HL-60 (cell line): ENCODE data around the gene PCSK4.

Experiments used
- POLR2AphosphoS5 ChIP-seq: IDR thresholded peaks from 2 replicates; pipeline ENCODE4 v1.6.1; 2012; ENCODE audit warnings: low read depth
- SPI1 ChIP-seq: IDR thresholded peaks from 2 replicates; pipeline ENCODE4 v1.6.1; 2012; ENCODE audit warnings: low read depth, mild to moderate bottlenecking, borderline replicate concordance
- TF ChIP-seq, protein P1 (sequence below): IDR thresholded peaks from one replicate; pipeline ENCODE4 v1.5.1; 2011; ENCODE audit warnings: low read length, control low read depth, inconsistent platforms; ENCODE audit not compliant: insufficient read depth
- TF ChIP-seq, protein P2 (sequence below): IDR thresholded peaks from 2 replicates; pipeline ENCODE4 v1.6.1; 2012; ENCODE audit warnings: low read depth; ENCODE audit not compliant: insufficient replicate concordance

DNA sequence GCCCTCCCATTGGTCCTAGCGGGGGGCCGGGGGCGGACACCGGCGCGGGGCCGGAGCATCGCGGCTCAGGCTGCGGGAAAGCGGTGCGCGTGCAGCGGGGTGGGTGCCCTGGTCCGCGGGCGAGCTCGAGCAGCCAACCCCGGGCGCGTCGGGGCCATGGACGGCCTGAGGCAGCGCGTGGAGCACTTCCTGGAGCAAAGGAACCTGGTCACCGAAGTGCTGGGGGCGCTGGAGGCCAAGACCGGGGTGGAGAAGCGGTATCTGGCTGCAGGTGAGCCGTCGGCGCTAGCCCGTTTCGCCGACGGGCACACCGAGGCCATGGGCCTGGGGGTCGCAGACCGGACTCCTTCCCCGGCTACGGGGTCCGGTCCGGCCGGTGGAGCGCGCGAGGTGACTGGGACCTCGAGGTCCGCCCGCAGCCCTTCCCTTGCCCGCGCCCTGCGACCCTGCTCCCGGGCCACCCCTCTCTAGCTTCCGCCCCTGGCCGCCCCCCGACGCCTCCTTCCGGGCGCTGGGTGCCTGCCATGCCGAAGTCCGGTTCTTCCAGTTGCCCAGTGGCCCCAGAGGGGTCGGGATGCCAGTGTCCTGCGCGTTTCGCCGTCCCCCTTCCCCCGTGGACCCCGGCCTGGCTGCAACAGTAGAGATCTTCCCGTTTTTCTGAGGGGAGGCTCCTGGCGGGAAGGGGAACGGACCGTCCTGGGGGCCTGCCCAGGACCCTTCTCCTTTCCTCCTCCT, 1.1 kb upstream of the PCSK4 start, which contains the start of gene REEP6:
- TF ChIP-seq, protein P1, sequence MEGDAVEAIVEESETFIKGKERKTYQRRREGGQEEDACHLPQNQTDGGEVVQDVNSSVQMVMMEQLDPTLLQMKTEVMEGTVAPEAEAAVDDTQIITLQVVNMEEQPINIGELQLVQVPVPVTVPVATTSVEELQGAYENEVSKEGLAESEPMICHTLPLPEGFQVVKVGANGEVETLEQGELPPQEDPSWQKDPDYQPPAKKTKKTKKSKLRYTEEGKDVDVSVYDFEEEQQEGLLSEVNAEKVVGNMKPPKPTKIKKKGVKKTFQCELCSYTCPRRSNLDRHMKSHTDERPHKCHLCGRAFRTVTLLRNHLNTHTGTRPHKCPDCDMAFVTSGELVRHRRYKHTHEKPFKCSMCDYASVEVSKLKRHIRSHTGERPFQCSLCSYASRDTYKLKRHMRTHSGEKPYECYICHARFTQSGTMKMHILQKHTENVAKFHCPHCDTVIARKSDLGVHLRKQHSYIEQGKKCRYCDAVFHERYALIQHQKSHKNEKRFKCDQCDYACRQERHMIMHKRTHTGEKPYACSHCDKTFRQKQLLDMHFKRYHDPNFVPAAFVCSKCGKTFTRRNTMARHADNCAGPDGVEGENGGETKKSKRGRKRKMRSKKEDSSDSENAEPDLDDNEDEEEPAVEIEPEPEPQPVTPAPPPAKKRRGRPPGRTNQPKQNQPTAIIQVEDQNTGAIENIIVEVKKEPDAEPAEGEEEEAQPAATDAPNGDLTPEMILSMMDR: no peak
- no peak for TF ChIP-seq POLR2AphosphoS5
- no peak for TF ChIP-seq SPI1
- TF ChIP-seq, protein P2, sequence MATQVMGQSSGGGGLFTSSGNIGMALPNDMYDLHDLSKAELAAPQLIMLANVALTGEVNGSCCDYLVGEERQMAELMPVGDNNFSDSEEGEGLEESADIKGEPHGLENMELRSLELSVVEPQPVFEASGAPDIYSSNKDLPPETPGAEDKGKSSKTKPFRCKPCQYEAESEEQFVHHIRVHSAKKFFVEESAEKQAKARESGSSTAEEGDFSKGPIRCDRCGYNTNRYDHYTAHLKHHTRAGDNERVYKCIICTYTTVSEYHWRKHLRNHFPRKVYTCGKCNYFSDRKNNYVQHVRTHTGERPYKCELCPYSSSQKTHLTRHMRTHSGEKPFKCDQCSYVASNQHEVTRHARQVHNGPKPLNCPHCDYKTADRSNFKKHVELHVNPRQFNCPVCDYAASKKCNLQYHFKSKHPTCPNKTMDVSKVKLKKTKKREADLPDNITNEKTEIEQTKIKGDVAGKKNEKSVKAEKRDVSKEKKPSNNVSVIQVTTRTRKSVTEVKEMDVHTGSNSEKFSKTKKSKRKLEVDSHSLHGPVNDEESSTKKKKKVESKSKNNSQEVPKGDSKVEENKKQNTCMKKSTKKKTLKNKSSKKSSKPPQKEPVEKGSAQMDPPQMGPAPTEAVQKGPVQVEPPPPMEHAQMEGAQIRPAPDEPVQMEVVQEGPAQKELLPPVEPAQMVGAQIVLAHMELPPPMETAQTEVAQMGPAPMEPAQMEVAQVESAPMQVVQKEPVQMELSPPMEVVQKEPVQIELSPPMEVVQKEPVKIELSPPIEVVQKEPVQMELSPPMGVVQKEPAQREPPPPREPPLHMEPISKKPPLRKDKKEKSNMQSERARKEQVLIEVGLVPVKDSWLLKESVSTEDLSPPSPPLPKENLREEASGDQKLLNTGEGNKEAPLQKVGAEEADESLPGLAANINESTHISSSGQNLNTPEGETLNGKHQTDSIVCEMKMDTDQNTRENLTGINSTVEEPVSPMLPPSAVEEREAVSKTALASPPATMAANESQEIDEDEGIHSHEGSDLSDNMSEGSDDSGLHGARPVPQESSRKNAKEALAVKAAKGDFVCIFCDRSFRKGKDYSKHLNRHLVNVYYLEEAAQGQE: no peak
